ENCODE measurements around the gene RNF145.

GRCh38 chr5:159215886-159216285, 6.5 kb upstream of the RNF145 start:
- TF ChIP-seq EZH2 (IDR thresholded peaks at IDR 0.05; ENCODE audit: borderline replicate concordance, insufficient read depth, low read depth, low read length, poor library complexity, severe bottlenecking) (no peak), CTCF (IDR thresholded peaks at IDR 0.05) (no peak)
